NCI-H774 (cell line): ENCODE data around the gene KRTAP10-1.

ENCODE experiments used
- DNase-seq: peaks from one replicate; lab custom pipeline; 2025; lab: John Stamatoyannopoulos, UW

KRTAP10-1 gene

GRCh38 chr21:44548381-44548780 is 8.4 kb upstream of the KRTAP10-1 start:
- DNase-seq = no peak

GRCh38 chr21:44547656-44548331 is 7.8 kb upstream of the KRTAP10-1 start:
- DNase-seq = no peak

DNA sequence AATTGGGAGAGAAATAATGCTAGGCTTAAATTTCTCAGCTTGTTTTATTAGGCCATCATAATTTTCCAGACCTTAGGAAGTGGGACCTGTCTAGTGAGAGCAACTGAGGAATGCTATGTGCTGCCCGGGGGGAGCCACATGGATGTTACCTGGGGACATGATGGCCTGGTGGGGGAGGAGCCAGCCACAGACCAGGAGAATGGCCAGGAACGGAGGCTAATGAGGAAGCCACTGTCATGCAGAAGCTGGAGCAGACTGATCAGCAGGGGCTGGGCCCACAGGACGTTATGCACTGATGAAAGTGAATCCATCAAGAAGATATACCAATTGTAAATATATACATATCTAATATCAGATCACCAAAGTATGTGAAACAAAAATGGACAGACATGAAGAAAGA is 4.6 kb upstream of the KRTAP10-1 start:
- DNase-seq = no peak

DNA sequence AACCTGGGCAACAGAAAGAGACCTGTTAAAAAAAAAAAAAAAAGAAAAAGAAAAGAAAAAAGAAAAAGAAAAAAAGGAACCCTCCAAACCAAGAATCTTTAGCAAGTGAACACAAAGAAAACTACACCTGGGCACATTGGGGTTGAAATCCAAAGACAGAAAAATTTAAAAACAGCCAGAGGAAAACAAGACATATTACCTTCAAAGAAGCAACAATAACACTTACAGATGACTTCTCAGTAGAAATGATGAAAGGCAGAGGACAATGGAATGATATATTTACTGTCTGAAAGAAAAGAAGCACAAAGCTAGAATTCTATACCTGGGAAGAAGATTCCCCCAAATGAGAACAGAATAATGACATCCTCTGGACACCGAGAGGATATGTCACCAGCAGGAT is 2.7 kb upstream of the KRTAP10-1 start:
- DNase-seq = no peak

DNA sequence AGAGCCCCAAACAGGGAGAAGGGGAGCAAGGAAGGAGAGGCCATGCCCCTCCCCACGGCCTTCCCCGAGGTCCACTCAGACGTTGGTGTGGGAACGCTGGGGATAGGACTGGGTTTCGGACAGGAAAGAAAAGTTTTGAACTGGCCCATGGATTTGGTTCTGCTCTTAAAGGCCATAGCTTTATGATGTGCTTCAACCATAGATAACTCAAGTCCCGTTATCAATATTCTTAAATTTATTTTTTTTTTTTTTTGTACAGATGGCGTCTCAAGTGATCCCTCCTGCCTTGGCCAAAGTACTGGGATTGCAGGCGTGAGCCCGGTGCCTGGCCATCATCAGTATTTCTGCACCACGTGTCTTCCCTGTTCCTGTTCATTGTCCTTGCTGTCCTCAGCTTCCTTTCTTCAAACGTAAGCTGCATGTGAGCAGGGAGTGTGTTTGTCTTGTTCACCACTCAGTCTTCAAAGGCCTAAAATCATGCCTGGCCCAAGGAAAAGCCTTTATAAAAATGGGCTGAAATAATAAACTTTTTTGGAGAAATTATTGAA is 820 bp upstream of the KRTAP10-1 start:
- no peak for DNase-seq

- DNase-seq = no peak
Measured at GRCh38 chr21:44539046-44539445, 949 bp downstream of the KRTAP10-1 start.

DNA sequence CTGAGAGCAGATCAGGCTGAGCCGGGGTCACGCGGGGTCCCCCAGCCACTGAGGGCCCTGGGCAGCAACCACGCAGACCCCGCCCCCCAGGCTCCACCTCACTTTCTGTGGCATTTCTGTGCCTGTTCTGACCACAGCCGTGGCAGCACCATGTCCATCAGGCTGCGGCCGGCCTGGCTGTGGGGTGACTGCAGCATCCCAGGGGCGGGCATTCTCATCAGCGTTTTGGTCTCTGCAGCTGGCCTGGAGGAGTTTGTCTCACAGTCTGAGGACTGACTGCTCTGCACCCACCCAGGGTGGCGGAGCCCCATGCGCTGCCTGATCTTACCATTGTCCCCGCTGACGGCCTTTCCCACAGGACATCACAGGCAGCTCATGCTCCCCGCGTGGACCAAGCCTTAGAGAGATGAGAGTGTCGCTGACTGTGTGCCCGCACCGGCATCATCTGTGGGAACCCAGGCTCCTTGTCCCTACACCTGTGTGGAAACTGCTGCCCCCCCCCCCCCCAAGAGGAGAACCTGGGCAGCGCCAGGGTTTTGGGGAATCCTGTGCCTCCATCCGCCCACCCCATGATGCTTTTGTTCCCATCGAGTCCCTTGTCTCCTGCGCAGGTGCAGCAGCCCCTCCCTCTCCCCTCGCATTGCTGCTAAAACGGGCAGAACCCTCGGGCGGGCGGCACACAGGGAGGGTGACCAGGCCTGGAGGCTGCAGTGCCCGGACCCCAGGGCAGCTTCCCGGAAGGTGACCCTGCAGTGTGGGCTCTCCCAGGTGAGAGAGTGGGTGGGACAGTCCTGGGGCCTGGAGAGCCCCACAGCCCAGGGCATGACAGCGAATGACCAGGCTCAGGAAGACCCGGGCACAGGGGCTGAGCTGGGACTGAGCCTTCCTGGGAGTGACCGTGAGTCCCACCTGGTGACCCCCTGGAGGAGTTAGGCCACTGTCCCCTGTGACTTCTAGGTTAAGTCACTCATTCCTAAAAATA is 1.8 kb downstream of the KRTAP10-1 start:
- DNase-seq = no peak

DNA sequence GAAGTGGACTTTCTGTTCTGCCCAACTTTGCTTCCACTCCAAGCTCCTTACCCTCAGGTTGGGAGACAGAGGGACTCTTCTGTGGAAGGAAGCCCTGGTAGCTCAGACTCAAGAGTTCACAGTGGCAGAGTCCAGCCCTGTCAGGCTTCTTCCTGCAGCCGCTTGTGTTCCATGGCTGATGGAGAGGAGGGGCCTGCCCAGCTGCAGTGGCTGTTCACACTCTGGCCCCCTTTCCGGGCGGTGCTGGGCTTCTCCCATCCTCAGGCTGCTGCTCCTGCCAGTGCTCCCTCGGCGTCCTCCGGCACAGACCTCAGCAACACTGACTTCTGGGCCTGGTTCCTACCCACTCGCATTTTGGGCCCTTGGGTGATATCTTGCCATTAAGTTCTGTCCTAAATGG is 4.0 kb downstream of the KRTAP10-1 start:
- no peak for DNase-seq

GRCh38 chr21:44534688-44535087 is 5.3 kb downstream of the KRTAP10-1 start:
- no peak for DNase-seq

DNA sequence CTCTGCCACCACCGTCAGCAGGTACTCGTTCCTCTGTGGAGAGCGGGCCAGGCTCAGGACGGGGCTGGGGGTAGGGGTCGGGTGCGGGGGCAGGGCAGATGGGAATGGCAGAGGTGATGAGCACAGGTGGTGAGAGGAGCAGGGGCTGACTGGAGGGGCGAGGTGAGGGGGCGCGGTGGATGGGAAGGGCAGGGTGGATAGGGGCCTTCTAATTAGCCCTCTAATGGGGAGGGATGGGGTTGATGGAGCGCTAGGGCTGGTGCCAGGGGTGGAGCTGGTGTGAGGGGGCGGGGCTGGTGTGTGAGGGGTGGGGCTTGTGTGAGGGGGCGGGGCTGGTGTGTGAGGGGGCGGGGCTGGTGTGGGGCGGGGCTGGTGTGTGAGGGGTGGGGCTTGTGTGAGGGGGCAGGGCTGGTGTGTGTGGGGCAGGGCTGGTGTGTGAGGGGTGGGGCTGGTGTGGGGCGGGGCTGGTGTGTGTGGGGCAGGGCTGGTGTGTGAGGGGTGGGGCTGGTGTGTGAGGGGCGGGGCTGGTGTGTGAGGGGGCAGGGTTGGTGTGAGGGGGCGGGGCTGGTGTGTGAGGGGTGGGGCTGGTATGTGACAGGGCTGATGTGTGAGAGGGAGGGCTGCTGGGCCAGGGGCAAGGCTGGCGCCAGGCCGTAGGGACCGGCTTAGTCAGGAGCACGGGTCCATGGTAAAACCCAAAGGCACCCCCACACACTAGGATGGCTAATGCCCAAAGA is 5.9 kb downstream of the KRTAP10-1 start:
- DNase-seq = no peak

DNA sequence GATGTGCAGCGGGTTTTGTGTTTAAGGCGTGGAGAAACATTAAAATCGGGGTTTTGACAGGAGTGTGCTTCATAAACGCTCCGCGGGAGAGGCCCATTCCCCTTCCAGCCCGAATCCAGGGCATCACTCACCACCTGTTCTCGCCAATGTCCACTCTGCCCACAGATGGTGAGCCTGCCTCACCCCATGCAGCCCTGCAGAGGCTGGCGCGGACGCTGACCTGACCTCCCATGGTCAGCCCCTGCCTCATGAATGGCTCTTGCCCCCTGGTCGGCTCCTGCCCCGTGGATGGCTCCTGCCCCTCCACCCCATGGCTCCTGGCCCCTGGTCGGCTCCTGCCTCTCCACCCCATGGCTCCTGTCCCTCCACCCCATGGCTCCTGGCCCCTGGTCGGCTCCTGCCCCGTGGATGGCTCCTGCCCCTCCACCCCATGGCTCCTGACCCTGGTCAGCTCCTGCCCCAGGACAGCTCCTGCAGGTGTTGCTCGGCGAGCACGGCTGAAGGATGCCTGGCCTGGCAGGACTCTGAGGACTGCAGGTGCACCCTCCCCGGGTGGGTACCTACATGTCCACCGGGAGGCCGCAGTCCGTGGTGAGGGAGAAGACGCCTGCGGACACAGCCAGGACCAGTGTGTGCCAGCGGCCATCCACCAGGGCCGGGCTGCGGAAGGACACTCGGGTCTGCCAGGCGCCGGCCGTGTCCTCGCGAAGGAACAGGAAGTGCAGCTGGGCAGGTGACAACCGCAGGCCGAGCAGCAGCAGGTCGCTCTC is 6.7 kb downstream of the KRTAP10-1 start:
- DNase-seq = no peak

DNA sequence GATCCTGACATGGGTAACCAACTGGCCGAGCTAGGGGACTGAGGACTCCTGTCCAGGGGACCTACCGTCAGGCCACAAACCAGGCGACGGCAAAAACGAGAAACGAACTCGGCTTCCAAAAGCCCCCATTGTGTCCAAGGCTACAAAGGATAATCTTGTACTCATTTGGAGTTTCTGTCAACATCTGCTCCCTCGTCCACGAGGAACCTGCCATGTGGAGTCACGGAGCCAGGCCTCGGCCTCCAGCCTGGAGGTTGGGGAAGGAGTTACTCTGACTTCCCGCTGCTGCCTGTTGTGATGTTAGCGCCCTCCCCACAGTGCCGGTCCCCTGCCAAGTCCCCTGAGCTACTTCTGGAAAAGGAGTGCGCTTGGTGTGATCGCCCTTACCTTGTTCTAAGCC is 7.3 kb downstream of the KRTAP10-1 start:
- no peak for DNase-seq

DNA sequence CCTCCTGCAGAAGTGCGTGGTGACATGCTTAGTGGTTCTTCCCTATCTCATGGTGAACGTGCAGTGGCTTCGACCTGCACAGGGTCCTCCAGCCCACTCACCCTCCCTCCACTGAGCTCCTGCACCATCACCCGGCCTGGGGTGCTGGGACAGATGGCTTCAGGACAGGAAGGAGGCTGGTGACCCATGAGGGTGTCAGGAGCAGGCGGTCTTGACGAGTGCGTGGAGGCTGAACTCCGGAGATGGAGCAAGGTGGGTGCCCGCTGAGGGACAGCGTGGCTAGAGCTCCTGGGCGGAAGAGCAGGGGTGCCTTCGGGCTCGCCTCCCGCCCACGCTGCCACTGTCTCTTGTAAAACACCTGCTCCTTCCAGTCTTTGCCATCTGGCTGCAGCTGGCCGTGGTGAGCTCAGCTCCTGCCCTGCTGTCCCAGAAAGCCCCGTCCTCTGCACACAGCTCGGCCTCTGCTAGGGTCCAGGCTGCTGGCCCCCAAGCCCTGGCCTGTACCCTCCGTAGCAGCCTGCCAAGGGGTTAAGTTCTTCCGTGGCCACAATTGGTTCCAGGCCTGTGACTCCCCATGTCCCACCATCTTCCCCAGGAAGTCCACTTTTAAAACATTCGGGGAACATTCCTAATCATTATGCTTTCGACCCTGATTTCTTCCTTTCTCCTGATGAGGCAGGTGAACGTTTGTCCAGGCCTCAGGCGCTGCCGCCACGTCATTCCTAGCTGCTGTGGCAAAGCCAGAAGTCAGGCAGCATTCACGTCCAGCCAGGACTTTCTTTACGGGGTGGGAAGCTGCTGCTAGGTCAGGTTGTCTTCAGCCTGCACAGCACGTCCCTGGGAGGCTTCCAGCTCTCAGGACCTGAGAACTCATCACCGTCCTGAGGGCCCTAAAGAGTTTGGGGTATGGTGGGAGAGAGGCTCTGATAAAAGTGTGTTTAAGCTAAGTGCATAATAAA is 8.1 kb downstream of the KRTAP10-1 start:
- no peak for DNase-seq

GRCh38 chr21:44530903-44531605 is 8.9 kb downstream of the KRTAP10-1 start:
- DNase-seq = no peak

- DNase-seq = no peak
Measured at GRCh38 chr21:44530221-44530902, 9.6 kb downstream of the KRTAP10-1 start.

DNA sequence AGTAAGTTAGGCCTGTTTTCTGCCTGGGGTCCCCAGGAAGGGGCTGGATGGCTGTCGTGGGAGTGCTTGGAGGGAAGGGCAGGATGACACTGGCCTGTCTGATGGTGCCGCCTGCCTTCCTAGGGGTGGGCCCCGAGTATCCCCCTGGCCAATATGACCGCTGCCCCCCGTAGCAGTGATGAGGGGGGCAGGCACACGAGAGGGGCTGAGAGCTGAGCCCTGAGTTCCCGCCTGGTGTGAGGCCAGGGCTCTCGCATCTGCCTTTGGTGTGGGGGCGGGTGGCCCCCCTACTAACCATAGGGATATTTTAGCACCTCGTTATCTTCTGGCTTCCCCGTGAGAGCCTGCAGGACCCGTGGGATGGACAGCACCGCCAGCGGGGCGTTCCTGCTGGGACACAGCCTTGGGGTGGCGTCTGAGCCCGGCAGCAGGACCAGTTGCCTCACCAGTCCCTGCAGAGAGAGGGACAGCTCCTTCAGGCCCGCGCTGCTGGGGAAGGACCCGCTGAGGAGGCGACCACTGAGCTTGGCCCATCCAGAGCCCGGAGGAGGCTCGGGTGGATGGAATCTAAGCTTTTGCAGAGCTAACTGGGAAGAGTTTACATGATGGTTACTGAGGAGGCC is 10.4 kb downstream of the KRTAP10-1 start:
- DNase-seq = no peak

GRCh38 chr21:44529011-44529421 is 11.0 kb downstream of the KRTAP10-1 start:
- DNase-seq = no peak

GRCh38 chr21:44528634-44528995 is 11.4 kb downstream of the KRTAP10-1 start:
- no peak for DNase-seq
